GM21360 (cell line): ENCODE measurements around the gene NTMT1.
"Not testable (repeated sequence)": the region's sequence is repeated elsewhere in the genome, so short reads cannot be mapped to it uniquely, and the experiment has no call there.

Experiments
- ATAC-seq: cut with Tn5 transposase; IDR thresholded peaks from one replicate; pipeline ENCODE4 v1.9.1; 2021; ENCODE audit warnings: mild to moderate bottlenecking, moderate library complexity; ENCODE audit not compliant: unreplicated experiment

Gene NTMT1

GRCh38 chr9:129635099-129636065 lies 9.4 kb downstream of the NTMT1 start:
- ATAC-seq, result no peak

- not testable (repeated sequence) for ATAC-seq
Measured at GRCh38 chr9:129636343-129636742, 10.4 kb downstream of the NTMT1 start.

DNA sequence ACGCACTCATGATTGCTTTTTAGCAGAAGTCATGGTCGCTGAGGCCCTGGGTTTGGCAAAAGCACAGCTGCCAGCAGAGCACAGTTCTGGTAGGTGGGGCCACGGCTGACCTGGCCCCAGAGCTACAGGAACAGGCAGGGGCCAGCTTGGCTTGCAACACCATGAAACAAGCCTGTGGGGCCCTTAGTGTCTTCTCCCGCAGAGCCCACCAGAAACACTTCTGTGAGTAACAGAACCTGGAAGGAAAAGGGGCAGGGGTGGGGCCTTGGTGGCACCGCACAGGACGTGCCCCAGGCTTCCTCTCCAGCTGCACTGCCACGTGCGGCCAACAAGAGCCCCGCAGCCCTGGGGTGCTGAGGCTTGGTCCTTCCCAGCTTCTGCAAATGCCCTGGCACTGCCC lies 11.1 kb downstream of the NTMT1 start:
- no peak for ATAC-seq

GRCh38 chr9:129637673-129638439 lies 11.9 kb downstream of the NTMT1 start:
- ATAC-seq, result no peak

DNA sequence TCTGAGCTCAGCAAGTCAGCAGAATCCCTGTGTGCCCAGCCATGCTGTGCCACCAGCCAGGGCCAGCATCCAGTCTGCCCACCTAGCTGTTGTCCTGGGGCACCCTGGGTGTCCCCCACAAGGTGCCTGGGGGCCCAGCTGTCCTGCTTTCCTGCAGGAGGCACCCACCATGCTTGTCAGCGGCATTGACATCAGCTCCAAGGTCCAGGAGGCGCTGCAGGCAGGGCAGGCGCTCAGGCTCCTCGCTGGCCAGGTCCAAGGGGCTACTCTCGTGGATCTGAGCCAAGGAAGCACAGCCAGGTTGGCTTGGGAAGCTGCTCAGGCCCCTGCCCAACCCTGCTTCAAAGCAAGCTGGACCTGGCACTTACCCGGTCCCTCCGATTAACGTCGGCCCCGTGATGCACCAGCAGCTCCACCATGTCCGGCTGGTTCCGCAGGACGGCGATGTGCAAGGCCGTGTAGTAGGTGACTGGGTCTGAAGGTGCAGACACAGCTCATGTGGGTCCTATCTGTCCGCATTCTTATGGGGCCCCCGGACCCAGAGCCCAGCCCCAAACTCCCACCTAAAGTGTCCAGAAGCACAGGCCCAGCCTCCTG lies 13.2 kb downstream of the NTMT1 start:
- ATAC-seq, result no peak

GRCh38 chr9:129639756-129640085 lies 13.8 kb downstream of the NTMT1 start:
- no peak for ATAC-seq

DNA sequence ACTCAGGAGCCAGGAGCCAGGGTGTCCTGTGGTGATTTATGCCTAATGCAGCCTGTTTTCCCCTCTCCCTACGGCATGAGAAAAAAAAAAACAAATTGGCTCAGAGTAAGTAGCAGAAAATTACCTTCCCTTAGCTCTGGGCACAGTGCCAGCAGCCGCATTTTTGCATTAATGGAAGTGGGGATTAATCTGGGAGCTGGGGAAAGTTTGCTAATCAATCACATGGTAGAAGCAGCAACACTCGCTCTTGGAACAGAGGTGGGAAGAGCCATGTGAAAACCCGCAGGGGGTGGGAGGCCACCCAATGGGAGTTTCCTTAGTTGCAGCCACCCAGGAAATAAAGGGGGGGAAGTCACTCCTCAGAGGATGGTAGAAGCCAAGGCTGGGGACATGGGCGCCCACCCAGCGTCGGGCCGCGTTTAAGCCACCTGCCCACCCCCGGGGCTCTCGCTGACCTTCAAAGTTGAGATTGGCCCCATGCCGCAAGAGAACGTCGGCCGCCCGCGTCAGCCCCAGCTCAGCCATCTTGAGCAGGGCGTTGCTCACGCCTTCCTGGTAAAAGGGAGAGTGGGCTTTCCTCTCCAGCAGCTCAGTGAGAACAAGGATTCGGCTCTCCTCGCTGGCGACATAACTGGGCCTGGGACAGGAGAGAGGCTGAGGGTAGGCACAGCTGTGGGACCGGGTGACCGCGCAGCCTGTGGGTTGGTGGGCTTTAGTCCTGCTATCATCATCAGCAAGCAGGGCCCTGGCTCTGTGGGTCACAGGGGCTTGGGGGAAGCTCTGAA lies 14.3 kb downstream of the NTMT1 start:
- ATAC-seq, result no peak

GRCh38 chr9:129640871-129641749 lies 15.1 kb downstream of the NTMT1 start:
- peak; percentile 23 for ATAC-seq

GRCh38 chr9:129641750-129642585 lies 16.0 kb downstream of the NTMT1 start, which contains the start of gene ASB6:
Gene ASB6 (minus strand): TSS chr9:129642151. CDS start chr9:129641999, 152 bp downstream.
- peak; percentile 83 for ATAC-seq

GRCh38 chr9:129643706-129644105 lies 17.7 kb downstream of the NTMT1 start:
- no peak for ATAC-seq

GRCh38 chr9:129644365-129644764 lies 18.4 kb downstream of the NTMT1 start:
- ATAC-seq, result no peak

DNA sequence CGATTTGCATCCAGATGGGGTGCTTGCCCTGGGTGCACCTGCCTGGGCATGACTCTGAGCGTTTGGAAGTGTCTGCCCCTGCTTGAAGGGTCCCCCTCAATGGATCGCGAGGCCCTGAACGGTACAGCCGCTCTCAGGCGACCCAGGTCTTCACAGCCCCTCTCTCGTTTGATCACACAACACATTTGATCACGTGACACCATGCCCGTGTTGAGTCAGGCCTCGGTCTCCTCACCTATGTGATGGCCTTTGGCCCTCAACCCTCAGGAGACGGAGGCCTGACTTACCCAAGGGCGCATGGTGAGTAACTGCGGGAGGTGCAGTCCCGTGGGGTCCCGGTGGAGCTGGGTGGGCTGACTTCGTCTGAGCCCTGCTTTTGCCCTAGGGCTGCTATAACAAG lies 18.9 kb downstream of the NTMT1 start:
- no peak for ATAC-seq

DNA sequence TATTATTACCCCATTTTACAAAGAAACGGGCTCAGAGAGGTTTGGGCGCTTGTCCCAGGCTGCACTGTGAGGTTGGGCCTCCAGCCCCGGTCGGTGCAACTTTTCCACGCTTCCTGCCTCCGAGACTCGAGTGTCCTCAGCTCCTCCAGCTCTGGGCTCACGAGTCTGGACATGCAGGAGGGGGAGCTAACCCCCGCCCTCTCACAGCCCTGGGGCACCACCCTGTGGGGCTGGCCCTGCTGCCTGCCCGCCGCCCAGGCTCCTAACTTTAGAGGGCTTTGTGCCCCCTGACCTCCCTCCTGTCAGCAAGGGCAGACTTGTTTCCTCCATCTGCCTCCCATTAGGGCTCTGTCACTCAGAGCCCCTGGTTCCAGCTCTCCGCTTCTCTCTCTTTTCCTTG lies 20.3 kb downstream of the NTMT1 start:
- no peak for ATAC-seq

- no peak for ATAC-seq
Measured at GRCh38 chr9:129646654-129647053, 20.7 kb downstream of the NTMT1 start.

GRCh38 chr9:129647635-129648034 lies 21.7 kb downstream of the NTMT1 start:
- no peak for ATAC-seq

DNA sequence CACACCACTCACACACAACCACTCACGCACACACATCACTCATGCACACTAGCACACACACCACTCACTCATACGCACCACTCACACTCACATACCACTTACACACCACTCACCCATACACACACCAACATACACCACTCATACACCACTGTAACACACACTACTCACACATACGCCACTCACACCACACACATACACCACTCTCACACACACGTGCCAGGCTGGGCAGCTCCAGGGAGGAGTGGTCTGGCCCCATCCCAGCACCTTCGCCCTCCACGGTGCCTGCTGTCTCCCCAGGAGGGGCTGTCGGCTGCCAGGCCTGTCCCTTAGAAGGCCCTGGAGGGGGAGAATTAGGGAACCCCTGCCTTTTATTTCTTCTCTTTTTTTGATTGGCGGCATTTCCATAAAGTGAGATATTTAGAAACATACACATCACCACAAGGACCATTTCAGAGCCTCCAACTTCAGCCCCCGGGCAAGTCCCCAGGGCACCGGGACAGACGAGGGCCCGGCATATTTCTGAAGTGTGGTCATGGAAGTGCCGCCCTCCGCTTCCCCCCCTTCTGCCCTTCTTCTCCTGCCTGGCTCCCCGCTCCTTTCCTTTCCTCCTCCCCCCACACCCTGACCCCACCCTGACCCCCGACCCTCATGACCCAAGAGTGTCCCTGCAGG lies 22.3 kb downstream of the NTMT1 start:
- ATAC-seq, result no peak

GRCh38 chr9:129648764-129649115 lies 22.8 kb downstream of the NTMT1 start:
- no peak for ATAC-seq
